Smooth muscle cell (in vitro differentiated cells): ENCODE measurements around the gene KRT23. TPM values are rescaled to one million over a fixed set of nuclear protein-coding genes. Genes with fewer than 3 reads are reported as not detected.

ENCODE experiments used
- DNase-seq: peaks from one replicate; lab custom pipeline; 2025; ENCODE audit not compliant: unreplicated experiment; lab: John Stamatoyannopoulos, UW
- H2AFZ ChIP-seq: fragments of 200-600 bp; sonication (generic); 2 replicates; pipeline ENCODE4 v1.6.0; 2016; ENCODE audit warnings: antibody characterized with exemption, low read depth, mild to moderate bottlenecking
- H3F3A ChIP-seq: fragments of 200-600 bp; sonication (generic); 2 replicates; pipeline ENCODE4 v1.6.0; 2017; ENCODE audit warnings: antibody characterized with exemption, low read depth
- H3K27ac ChIP-seq: fragments of 200-600 bp; sonication (generic); 2 replicates; pipeline ENCODE4 v1.5.1; 2016; ENCODE audit warnings: low read depth, mild to moderate bottlenecking
- H3K27me3 ChIP-seq: fragments of 200-600 bp; sonication (generic); 2 replicates; pipeline ENCODE4 v1.6.1; 2016; ENCODE audit warnings: low read depth, mild to moderate bottlenecking
- H3K36me3 ChIP-seq: fragments of 200-600 bp; sonication (generic); 2 replicates; pipeline ENCODE4 v1.5.1; 2016; ENCODE audit warnings: low read depth
- H3K4me1 ChIP-seq: fragments of 200-600 bp; sonication (generic); 2 replicates; pipeline ENCODE4 v1.5.1; 2016; ENCODE audit warnings: low read depth
- H3K4me2 ChIP-seq: fragments of 200-600 bp; sonication (generic); 2 replicates; pipeline ENCODE4 v1.6.0; 2016; ENCODE audit warnings: mild to moderate bottlenecking
- H3K4me3 ChIP-seq: fragments of 200-600 bp; sonication (generic); 2 replicates; pipeline ENCODE4 v1.5.1; 2016; ENCODE audit warnings: mild to moderate bottlenecking
- H3K79me2 ChIP-seq: fragments of 200-600 bp; sonication (generic); 2 replicates; pipeline ENCODE4 v1.6.0; 2016; ENCODE audit warnings: low read depth, mild to moderate bottlenecking
- H3K9ac ChIP-seq: fragments of 200-600 bp; sonication (generic); 2 replicates; pipeline ENCODE4 v1.6.0; 2016; ENCODE audit warnings: low read depth
- H3K9me3 ChIP-seq: fragments of 200-600 bp; sonication (generic); replicated peaks from 2 replicates; pipeline ENCODE4 v1.5.1; 2016; ENCODE audit warnings: low read depth
- H4K20me1 ChIP-seq: fragments of 200-600 bp; sonication (generic); 2 replicates; pipeline ENCODE4 v1.6.0; 2016; ENCODE audit warnings: low read depth
- CTCF ChIP-seq: fragments of 200-600 bp; sonication (generic); IDR thresholded peaks from 2 replicates; pipeline ENCODE4 v1.5.1; 2017; ENCODE audit warnings: borderline replicate concordance, mild to moderate bottlenecking, antibody characterized with exemption; ENCODE audit not compliant: insufficient read depth, poor library complexity, severe bottlenecking
- WGBS: methylation state at CpG from one replicate; pipeline ENCODE4 v1.1.7; 2016; ENCODE audit warnings: low lambda C conversion rate; 5-methylcytosine and 5-hydroxymethylcytosine counted together
- polyA plus RNA-seq: library from polyadenylated mRNA; unstranded; fragments of >200 nt; fragmentation: Nextera tagmentation; extraction: Ambion mirVana; gene quantifications from 2 replicates; pipeline ENCODE4 v1.2.1, GENCODE V29; 2016
- total RNA-seq: library from RNA; depleted of rRNA; stranded (reverse); fragments of >200 nt; gene quantifications from 2 replicates; pipeline ENCODE4 v1.2.3, GENCODE V29; 2014

The KRT23 gene
- total and polyA plus RNA-seq, 2 experiments from 2014 or later: 14.4 to 46.3 TPM

DNA sequence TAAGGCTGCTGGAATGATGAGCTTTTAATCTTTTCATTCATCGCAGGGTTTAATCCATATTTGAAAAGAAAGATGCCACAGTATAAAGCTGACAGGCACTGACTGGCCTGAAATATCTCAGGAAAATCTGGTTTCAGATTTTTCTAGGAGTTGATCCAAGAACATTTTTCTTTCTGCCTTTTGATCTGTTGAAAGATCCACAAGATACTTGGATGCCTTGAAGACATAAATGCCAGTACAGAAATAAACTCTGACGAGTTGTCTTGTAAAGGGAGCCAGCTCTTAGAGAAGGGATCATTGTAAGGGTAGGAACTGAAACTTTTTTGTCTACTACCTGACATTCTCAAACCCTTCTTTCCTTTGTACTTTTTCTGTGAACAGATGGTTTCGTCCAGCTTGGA, 27.0 kb downstream of the KRT23 start:
- peak overlapping the region; percentile 60 for H2AFZ ChIP-seq
- H3K4me1 ChIP-seq: peaks cover 21% of the 10 kb centered on the region
- peaks cover 11% of the 10 kb centered on the region for H3F3A ChIP-seq
- peak overlapping the region; percentile 60 for H3K9ac ChIP-seq
- no peaks in the 10 kb centered on the region for H3K79me2 ChIP-seq
- 34% methylated on average over 3 of the region's 3 CpGs for WGBS
- no peaks in the 10 kb centered on the region for H4K20me1 ChIP-seq
- peak overlapping the region; percentile 92 for H3K27ac ChIP-seq
- peak overlapping the region; percentile 9 for H3K4me3 ChIP-seq
- DNase-seq: no peak
- H3K9me3 ChIP-seq: no peaks in the 10 kb centered on the region
- H3K36me3 ChIP-seq: no peaks in the 10 kb centered on the region
- H3K4me2 ChIP-seq: peak overlapping the region; percentile 77
- no peaks in the 10 kb centered on the region for H3K27me3 ChIP-seq
- TF ChIP-seq CTCF: no peak

DNA sequence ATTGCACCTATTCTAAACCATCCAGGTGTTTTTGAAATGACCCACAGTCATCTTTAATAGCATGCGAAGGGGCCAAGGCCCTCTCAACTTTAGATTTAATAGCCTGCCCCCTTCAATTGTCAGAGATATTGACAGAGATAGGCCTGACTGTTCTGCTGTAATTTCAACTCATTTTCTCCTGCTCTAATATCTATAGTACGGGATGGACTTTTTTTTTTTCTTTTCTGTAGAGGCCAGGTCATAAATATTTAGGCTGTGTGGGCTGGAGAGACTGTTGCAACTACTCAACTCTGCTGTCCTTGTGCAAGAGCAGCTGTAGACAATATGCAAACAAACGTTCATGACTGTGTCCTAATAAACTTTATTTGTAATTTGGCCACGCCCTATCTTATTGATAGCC, 27.7 kb downstream of the KRT23 start:
- Histone ChIP-seq H3K27ac (peak overlapping the region; percentile 92), H3K4me2 (peak overlapping the region; percentile 77), H3K4me1 (peaks cover 21% of the 10 kb centered on the region)

DNA sequence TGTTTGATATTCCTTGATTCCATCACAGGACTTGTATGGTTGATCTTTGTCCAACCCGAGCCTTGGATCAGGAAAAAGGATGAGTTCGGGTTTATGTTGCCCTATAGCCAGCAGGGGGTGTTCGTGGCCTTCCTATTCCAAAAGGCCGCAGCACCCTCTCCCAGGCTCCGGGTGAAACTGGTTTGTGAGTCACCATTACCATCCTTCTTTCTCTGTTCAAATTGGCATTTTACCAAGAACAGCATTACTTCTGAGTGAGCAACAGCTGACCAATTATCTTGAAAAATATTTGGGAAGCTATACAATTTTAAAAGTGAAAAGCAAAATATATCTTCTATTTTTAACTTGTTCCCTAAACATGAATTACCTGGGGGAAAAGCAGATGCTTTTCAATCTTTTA, 28.1 kb downstream of the KRT23 start:
- H3K9ac ChIP-seq: peak overlapping the region; percentile 72
- DNase-seq: peak; percentile 23

More for the DNA sequence above, 27.7 kb downstream of the KRT23 start:
- Histone ChIP-seq H3K36me3 (no peaks in the 10 kb centered on the region), H3K27me3 (no peaks in the 10 kb centered on the region), H2AFZ (no peak overlapping the region), H3K9ac (peak overlapping the region; percentile 72), H3K9me3 (no peaks in the 10 kb centered on the region), H3F3A (peaks cover 11% of the 10 kb centered on the region), H4K20me1 (no peaks in the 10 kb centered on the region), H3K79me2 (no peaks in the 10 kb centered on the region), H3K4me3 (peak overlapping the region; percentile 9)
- no peak for DNase-seq
- 39% methylated on average over 4 of the region's 4 CpGs for WGBS
- no peak for TF ChIP-seq CTCF

More for the DNA sequence above, 28.1 kb downstream of the KRT23 start:
- Histone ChIP-seq H3K27ac (peak overlapping the region; percentile 92), H3K27me3 (no peaks in the 10 kb centered on the region), H3K4me1 (peaks cover 21% of the 10 kb centered on the region), H4K20me1 (no peaks in the 10 kb centered on the region), H3K4me2 (peak overlapping the region; percentile 77), H3K36me3 (no peaks in the 10 kb centered on the region), H2AFZ (no peak overlapping the region), H3F3A (peaks cover 11% of the 10 kb centered on the region), H3K9me3 (no peaks in the 10 kb centered on the region), H3K79me2 (no peaks in the 10 kb centered on the region), H3K4me3 (no peak overlapping the region)
- 3% methylated on average over 5 of the region's 5 CpGs for WGBS
- peak; percentile 74 for TF ChIP-seq CTCF
